Measurements from ENCODE around the gene SAPCD2.

Gene SAPCD2

DNA sequence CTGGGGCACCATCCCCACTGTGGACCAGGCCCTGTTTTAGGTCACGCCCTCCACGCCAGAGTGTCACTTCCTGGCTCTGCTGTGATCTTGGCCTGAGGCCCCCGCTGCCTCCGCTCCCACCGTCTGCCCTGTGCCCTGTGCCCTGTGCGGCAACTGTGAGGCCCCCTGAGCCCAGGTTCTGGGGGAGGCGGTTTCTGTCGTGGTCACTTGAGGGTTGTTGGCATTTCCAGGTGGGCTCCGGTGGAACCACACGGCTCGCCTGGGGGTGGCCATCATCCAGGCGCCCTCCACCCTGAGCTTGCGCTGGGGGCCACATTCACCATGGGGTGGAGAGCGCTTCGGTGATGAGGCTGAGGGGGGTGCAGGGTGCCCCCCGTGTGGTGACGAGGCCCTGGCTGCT is 37.6 kb upstream of the SAPCD2 start:
- no peak for DNase-seq (ENCODE audit: extremely low read depth in 1 of 2, low read depth in 1 of 2)

DNA sequence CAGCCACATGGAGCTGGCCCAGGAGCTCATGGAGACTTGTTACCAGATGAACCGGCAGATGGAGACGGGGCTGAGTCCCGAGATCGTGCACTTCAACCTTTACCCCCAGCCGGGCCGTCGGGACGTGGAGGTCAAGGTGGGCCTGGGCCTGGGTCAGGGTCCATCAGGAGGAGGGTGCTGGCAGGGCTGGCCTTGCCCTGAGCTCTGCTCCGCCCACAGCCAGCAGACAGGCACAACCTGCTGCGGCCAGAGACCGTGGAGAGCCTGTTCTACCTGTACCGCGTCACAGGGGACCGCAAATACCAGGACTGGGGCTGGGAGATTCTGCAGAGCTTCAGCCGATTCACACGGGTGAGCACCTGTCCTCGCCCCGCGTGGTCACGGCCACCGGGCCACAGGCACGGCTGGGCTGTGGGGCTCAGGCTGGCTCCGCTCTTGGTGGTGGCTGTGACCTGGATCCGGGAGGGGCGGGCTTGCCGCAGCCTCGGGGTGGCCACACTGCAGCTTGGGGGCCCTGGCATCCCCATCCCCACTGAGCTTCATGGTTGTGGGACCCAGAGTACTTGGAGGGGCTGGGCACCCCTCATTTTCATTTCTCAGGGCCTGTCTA is 37.1 kb upstream of the SAPCD2 start:
- no peak for DNase-seq (ENCODE audit: extremely low read depth in 1 of 2, low read depth in 1 of 2)

DNA sequence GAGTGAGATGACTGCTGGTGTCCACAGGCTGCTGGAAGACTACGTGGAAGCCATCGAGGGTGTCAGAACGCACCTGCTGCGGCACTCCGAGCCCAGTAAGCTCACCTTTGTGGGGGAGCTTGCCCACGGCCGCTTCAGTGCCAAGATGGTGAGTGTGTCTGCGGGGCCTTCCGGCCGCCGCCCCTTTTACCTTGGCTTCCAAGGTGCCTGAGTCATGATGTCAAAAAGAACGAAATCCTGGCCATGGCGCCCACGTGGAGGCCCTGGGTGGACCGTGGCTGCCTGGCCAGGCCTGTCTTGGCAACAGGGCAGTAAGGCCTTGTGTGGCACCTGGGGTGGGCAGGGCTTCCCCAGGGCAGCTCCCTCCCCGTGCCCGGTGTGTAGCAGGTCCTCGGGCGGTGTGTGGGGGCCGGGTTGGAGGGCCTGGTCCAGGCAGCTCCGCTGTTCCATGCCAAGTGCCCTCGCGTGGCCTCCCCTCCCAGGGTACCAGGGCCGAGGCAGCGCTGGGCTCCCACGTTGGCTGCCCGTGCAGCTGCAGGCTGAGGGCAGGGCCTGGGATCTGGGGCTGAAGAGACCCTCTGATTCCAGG is 36.4 kb upstream of the SAPCD2 start:
- DNase-seq (ENCODE audit: extremely low read depth in 1 of 2, low read depth in 1 of 2), result no peak

DNA sequence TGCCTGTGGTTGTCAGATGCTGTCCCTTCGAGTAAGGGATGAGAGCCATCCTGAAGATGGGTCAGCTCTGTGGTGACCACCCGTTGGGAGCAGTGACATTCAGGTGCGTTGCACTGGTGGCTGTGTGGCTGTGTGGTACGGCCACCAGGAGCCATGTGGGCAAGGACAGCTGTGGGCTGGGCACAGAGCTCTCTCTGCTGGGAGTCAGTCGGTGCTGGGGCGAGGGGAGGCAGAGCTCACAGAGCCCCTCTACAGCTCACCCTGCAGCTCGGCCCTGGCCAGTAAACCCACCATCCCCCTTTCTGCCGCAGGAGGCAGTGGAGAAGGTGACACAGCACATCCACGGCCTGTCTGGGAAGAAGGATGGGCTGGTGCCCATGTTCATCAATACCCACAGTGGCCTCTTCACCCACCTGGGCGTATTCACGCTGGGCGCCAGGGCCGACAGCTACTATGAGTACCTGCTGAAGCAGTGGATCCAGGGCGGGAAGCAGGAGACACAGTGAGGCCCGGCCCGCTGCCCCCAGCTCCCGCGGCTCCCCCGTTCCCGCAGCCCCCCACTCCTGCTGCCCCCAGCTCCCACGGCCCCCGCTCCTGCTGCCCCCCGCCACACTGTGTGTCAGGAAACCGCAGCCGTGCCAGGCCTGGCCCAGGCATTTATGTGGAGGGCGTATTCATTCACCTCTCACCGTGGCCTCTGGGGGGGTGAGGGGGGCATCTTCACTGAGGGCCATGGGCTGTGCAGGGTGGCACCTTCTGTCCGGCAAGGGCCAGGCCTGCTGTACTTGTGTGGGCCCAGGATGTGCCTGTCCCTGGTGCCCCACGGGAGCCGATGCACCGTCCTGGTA is 35.7 kb upstream of the SAPCD2 start:
- DNase-seq (ENCODE audit: extremely low read depth in 1 of 2, low read depth in 1 of 2), result no peak

DNA sequence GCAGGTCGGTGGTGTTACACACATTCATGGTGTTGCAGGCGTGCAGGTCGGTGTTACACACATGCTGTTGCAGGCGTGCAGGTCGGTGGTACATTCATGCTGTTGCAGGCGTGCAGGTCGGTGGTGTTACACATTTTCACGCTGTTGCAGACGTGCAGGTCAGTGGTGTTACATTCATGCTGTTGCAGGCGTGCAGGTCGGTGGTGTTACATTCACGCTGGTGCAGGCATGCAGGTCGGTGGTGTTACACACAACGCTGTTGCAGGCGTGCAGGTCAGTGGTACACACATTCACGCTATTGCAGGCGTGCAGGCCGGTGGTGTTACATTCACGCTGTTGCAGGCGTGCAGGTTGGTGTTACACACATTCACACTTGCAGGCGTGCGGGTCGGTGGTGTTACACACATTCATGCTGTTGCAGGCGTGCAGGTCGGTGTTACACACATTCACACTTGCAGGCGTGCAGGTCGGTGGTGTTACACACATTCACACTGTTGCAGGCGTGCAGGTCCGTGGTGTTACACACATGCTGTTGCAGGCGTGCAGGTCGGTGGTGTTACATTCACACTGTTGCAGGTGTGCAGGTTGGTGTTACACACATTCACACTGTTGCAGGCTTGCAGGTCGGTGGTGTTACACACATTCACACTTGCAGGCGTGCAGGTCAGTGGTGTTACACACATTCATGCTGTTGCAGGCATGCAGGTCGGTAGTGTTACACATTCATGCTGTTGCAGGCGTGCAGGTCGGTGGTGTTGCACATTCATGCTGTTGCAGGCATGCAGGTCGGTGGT is 33.0 kb upstream of the SAPCD2 start:
- no peak for DNase-seq (ENCODE audit: extremely low read depth in 1 of 2, low read depth in 1 of 2)

DNA sequence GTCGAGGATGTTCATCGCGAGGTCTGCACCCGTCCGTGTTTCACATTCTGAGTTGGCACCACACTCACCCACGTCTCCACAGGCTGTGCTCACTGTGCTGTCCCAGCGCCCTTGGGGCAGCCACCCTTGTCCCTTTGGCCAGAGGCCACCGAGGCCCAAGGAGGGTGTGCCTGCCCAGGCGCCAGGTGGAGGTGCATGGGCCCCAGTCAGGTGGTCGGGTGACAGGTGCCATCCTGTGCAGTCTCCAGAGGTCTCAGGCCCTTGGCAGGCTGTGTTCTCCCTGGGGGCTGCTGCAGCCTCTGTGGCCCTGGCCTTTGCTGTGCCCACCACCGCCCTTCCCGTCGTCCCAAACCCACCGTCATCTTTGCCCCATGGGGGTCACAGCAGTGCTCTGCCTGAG is 28.9 kb upstream of the SAPCD2 start:
- no peak for DNase-seq (ENCODE audit: extremely low read depth in 1 of 2, low read depth in 1 of 2)

DNA sequence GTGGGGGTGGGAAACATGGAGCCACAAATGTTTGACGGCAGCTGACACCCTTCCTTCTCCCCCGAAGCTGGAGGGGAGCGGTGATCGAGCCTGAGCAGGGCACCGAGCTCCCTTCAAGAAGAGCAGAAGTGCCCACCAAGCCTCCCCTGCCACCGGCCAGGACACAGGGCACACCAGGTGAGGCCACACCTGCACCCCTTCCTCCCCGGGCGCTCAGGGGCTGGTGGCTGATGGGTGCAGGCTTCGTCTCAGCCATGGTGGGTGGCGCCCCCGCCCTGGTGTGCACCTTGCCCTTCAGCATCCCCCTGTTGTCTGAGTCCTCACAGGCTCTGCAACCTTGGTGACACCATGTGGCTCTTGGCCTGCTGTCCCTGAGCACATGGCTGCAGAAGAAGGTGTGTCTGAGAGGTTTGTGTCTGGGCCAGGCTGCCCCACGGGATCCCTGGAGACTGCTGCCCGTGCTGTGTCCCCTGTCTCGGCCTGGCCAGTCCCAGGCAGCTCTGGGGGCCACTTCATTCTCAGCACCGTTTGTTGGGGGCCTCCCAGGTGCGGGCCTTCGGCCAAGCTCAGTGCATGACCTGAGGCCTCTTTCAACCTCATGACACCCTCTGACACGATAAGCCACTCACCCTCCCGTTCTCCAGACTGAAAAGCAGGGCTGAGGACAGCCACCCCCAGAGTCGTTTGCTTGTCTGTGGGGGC is 27.6 kb upstream of the SAPCD2 start:
- DNase-seq (ENCODE audit: extremely low read depth in 1 of 2, low read depth in 1 of 2), result no peak

DNA sequence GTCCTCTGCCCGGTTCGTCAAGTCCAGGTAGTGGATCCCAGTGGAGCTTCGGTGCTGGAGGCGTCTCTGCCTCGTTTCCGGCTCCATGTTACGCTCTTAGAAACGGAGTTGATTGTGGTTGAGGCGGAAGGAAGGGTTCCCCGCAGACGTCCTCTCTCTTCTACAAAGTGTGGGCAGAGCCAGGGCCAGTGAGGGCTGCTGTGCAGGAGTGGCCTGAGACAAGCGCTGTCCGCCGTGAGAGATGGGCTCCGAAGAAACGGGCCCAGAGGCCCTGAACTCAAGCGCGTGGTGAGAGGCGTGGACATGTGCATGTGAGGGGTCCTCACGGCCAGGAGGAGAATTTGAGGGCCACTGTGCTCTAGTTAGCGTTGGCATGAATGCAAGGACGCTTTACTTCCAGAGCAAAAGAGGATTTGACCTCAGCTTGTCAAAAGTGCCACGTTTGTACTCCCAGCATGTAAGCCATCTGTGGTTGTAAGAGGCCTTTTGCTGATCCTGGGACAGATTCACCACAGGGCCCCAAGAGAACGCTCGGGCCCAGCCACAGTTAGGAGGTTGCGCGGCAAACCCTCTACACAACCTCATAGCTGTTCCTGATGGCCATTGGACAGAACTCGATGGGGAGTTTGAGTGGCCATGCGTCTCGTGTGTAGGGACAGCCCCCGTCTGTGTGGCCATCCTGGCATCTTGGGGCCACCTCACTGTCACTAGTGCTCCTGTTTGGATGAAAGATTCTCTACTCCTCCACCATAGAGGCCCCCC is 26.6 kb upstream of the SAPCD2 start:
- DNase-seq (ENCODE audit: extremely low read depth in 1 of 2, low read depth in 1 of 2), result no peak

DNA sequence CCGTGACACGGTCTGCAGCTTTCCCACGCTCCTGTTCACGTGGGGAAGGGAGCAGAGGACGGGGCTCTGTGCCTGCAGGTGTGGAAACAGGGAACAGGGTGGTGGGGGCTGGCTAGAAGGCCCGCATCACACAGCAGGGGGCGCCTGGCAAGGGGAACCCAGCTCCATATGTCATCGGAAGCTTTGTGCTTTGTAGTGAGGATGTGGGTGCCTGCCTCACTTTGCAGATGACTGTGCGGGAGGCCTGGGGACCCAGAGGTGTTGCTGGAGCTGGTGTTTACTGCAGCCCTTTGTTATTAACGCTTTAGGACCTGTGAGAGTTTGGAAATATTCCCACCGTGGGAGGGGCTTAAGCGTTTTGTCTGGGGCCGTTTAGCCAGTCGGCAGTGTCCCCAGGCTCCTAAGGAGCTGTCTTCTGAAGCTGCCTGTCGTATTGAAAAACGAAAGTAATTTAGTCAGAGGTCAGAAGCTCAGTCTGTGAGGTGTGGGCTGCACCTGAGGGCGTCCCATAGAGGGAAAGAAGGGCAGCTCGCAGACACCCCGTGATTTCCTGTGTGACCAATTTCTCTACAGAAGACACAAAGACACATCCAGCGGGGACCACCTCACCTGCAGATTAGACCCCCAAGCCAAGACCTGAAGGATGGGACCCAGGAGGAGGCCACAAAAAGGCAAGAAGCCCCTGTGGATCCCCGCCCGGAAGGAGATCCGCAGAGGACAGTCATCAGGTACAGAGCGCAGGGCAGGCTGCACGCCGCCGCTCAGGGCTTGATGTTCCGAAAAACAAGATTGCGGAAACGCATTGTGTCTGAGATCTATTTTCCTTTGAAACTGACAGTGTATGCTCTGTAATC is 25.5 kb upstream of the SAPCD2 start:
- DNase-seq (ENCODE audit: extremely low read depth in 1 of 2, low read depth in 1 of 2), result peak; percentile 72

DNA sequence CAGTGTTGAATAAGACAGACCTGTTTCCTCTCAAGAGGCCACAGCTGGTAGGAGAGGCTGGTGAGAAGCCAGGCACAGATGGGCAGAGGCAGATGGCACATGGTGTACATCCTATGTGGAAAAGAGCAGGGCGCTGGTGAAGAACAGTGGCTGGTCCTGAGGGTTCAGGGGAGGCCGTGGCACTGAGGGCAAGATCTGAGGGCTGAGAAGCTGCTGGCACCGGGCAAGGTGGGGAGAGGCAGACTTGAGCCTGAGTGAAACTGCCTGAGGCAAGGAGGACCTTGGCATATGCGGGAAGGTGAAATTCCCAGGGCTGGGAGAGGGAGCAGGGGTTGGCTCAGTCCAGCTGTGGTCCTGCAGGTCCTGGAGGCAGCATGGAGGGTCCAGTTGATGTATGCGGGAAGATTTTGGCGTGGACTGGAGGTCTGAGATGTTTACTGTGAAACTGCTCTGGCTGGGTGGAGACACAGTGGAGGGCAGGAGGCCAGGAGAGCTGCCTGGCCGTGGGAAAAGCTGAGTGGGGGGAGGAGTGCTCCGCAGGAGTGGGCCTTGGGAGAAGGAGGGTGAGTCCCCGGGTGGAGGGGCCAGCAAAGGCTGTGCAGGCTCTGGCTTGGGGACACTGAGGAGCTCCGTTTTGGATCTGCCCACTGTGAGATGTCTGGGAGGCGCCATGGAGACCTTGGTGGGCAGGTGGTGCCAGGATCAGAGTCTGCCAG is 19.0 kb upstream of the SAPCD2 start:
- DNase-seq (ENCODE audit: extremely low read depth in 1 of 2, low read depth in 1 of 2), result no peak

DNA sequence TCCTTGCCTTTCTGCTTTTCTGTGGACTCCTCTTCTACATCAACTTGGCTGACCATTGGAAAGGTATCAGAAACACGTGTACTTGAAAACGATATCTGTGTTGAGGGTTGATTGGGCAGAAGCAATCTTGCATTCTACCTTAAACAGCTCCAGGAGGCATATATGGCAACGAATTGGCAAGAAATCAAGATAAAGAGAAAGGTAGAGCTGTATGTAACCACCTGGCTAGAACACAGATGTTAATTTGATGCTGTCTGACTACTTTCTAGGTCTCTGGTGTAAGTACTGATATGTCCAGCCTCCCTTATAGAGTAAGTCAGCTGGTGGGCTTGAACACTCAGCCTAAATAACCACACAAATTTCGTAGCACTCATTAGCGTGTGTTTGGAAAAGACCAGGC is 17.8 kb upstream of the SAPCD2 start:
- DNase-seq (ENCODE audit: extremely low read depth in 1 of 2, low read depth in 1 of 2), result no peak

DNA sequence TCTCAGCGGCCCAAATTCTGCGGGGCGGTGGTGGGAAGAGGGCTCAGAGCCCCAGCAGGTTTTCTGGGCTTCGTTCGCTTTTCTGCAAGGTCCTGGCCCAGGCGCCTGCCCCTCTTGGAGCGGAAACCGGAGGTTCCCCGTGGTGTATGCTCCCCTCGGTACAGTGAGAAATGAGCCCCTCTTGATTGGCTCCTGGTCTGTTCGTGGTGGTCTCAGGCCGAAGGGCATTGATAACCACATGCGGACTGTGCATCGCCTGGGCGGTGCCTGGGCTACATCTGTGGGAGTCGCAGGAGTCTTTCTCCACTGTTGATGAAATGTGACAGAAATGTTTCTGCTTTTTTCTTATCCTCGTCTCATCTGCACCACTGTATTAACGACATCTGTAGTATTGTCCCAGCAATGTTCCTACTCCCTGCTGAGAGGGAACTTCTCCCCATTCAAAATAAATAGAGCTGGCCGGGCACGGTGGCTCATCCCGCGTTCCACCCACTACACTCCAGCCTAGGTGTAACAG is 17.1 kb upstream of the SAPCD2 start:
- DNase-seq (ENCODE audit: extremely low read depth in 1 of 2, low read depth in 1 of 2), result no peak

DNA sequence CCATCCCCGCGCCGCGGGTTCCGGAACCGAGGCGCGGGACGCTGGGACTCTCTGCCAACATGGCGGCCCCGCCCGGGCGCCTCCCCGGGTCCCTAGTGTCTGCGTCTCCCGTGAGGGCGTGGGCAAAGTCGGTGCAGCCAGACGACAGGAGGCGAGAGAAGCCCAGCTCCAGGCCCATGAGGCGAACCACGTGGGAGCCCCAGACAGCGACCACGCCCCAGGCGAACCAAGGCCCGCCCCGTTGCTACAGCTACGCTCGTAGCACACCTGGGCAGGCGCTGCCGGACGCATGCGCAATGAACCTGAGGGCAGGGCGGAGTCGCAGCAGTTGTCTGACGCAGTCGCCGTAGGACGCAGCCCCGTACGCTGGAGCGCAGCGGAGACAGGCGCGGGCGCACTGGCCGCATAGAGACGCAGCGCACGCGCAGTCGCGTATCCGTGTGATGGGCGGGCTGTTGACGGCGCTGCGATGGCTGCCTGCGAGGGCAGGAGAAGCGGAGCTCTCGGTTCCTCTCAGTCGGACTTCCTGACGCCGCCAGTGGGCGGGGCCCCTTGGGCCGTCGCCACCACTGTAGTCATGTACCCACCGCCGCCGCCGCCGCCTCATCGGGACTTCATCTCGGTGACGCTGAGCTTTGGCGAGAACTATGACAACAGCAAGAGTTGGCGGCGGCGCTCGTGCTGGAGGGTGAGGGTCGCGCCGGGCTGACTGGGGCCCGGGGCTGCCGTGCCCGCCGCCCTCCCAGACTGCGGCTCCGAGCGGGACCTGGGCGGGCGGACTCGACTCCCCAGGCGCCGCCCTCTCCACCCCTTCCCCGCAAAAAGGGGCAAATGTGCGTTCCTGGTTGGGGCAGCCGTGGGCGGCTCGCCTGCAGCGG is 16.4 kb upstream of the SAPCD2 start, which contains the start of gene MAN1B1:
Gene MAN1B1 (plus strand): TSS at position 455 of the 878 bp plus-strand sequence. CDS start 15 bp downstream, at position 470.
- peak; percentile 99 for DNase-seq (ENCODE audit: extremely low read depth in 1 of 2, low read depth in 1 of 2)

DNA sequence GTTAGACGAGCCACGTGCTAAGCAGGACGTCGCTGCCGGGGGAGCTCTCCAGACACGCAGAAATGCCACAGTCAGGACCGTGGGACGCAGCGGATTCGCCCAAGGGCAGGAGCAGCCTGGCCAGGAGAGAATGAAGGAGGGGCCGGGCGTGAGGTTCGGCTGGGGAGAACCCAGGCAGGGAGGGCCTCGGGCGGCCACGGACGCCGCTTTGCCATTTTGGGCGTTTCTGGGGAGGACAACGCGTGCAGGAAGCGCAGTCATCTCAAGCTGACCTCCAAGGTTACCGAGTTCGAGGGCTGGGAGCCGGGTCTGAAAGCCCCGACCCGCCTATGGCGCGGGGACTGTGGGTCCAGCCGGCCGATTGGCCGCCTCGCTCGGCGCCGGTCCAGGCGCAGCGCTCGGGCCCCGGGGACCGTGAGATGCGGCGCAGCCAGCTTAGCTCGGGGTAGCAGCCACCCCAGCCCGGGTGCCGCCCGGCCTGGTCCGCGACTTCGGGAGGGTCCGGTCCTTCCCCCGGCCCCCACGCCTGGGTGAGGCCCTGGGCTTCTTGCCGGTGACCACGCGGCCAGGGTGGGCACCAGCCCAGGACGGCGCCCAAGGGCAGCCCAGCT is 15.7 kb upstream of the SAPCD2 start:
- no peak for DNase-seq (ENCODE audit: extremely low read depth in 1 of 2, low read depth in 1 of 2)

DNA sequence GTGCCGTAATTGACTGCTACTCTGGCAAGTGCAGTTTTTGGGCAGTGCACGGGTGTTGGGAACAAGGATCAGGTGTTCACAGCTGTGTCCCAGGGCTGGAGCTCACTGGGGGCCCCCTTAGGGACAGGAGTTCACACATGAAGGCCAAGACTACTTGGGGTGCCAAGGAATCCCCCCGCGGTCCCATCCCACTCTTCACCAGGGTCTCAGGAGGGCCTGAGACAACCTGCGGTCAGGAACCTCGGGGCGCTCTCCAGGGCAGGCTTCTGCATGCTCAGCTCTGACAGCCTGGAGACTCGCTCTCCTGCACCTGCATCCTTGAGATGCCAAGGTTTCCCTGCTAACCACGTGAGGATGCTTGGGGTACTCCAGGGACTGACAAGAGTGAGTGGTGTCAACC is 14.2 kb upstream of the SAPCD2 start:
- no peak for DNase-seq (ENCODE audit: extremely low read depth in 1 of 2, low read depth in 1 of 2)

DNA sequence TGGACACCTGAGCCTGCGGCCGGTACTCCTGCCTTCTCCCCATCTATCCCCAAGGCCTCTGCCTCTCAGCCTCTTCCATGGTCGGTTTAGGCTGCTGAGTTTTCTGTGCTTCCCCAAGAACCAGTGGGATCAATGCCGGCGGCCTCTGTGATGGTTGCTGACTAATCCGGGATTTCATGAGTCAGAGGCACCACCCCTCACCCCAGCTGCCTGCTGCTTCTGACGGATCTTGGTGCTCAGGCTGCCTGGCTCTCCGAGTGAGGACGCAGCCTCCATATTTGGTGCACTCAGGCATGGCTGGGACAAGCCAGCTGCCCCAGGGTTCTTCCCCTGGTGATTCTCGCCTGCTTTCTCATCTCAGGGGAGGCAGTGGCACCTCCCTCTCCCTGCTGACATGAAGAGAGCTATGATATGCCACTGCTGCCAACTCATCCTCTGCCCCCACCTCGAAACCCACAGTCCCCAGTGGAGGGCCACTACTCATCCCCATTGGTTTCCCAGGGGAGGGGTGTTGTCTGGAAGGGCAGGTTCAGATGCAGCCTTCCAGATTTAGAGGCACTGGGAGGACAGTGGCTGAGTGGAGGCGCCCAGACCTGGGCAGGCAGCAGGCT is 13.1 kb upstream of the SAPCD2 start:
- DNase-seq (ENCODE audit: extremely low read depth in 1 of 2, low read depth in 1 of 2), result no peak
